ENCODE measurements around the gene RUNX1. TPM values are rescaled to one million over a fixed set of nuclear protein-coding genes. Genes with fewer than 3 reads are reported as not detected.
A peak's percentile ranks its signal among the peaks of the same experiment; 100 is the strongest.

Gene RUNX1
- total and polyA plus RNA-seq, 2 donors (not counting 1 experiment from before 2014, with no cell fraction given) = 26.3 to 73.0 TPM

DNA sequence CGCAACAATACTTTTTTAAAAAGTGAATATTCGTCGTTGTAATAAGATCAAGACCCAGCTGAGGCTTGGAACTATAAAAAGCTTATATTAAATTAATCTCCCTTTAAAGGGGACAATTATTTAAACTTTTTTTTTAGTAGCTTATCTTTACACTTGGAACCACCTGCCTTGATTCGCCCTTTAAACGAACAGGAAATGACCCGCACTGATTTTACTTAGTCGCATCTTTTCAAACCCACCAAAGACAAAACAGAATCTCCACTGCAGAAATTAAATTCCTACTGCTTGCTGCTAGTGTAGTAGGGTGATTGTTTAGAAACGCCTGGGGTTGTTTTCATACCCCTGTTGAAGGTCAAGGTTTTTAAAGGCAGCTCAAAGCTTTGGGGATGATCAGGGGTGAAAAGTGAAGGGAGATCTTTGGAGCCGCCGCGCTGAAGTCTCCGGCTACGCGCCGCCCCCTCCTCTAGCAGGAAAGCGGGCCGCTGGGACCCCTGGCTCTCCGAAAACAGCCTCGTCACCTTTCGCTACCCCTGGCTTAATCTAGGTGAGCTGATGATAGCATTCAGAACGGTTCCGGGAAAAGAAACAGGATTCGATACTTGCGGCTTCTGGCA is 163.4 kb downstream of the RUNX1 start:
- Histone ChIP-seq H3K27me3 (replicated peaks in 1 of 4; ENCODE audit: control extremely low read depth in 1 of 4, control insufficient read depth in 3 of 4, insufficient read depth in 4 of 4, low read length in 3 of 4) (peaks cover 0 to 6% (median 0%) of the 10 kb centered on the region in 4 experiments), H3K9me3 (ENCODE audit: control extremely low read depth in 1 of 3, control insufficient read depth in 2 of 3, insufficient read depth in 1 of 3, low read length in 2 of 3) (no peaks in the 10 kb centered on the region), H3K9ac (ENCODE audit: low read length) (peak overlapping the region; percentile 48), H3K36me3 (replicated peaks in 1 of 2; ENCODE audit: control extremely low read depth in 1 of 2, control insufficient read depth in 1 of 2, extremely low read depth in 1 of 2, insufficient read depth in 2 of 2, low read length in 1 of 2) (no peaks in the 10 kb centered on the region), H3K4me3 (ENCODE audit: control extremely low read depth in 1 of 5, extremely low read depth in 1 of 5, insufficient read depth in 1 of 5, low read depth in 2 of 5, low read length in 4 of 5) (peak overlapping the region in 4 of 5 experiments; percentile 2 to 66 (median 54)), H3K79me2 (ENCODE audit: control insufficient read depth, insufficient read depth, low read length) (peaks cover 33% of the 10 kb centered on the region), H4K20me1 (ENCODE audit: control insufficient read depth, insufficient read depth, low read length, poor library complexity, severe bottlenecking) (peaks cover 21% of the 10 kb centered on the region), H2AFZ (ENCODE audit: insufficient read depth, low read depth, low read length, poor library complexity, severe bottlenecking) (no peak overlapping the region), H3K4me2 (replicated peaks; ENCODE audit: low read depth, low read length, poor library complexity, severe bottlenecking) (peak overlapping the region; percentile 99), H3K4me1 (ENCODE audit: control insufficient read depth in 2 of 2, insufficient read depth in 2 of 2, low read length in 2 of 2) (peaks cover 55 to 63% of the 10 kb centered on the region in 2 donors), H3K27ac (ENCODE audit: low read length in 2 of 2) (peak overlapping the region in 1 of 2 donors; percentile 25)
- WGBS (ENCODE audit: insufficient coverage) = 59% methylated on average over 14 of the region's 24 CpGs
- Mint-ChIP-seq H3K4me3 (peak overlapping the region; percentile 93), H3K27me3 (no peaks in the 10 kb centered on the region), H3K4me1 (peaks cover 59% of the 10 kb centered on the region), H3K9me3 (ENCODE audit: insufficient read depth) (no peaks in the 10 kb centered on the region), H3K27ac (peak overlapping the region; percentile 59)
- POLR2A ChIA-PET = interaction anchor here (2.9 kb wide), 1 partner anchor 21 kb away, joined by 15 read pairs; no protein-coding TSS in a partner anchor
- ATAC-seq (ENCODE audit: low read depth) (no peak), DNase-seq (no peak)
- intact Hi-C loops (cut with micrococcal nuclease) = loop anchor here (10.0 kb wide), 2 partner anchors 639 to 1049 kb away; no protein-coding TSS in a partner anchor
- CTCF ChIA-PET = interaction anchor here (0.5 to 11.6 kb wide), 17 partner anchors 9 to 1052 kb away, joined by 3 to 131 read pairs (median 3); partner anchors contain the start of gene RUNX1
- TF ChIP-seq EZH2 (IDR thresholded peaks at IDR 0.05; ENCODE audit: borderline replicate concordance, insufficient read depth, low read depth, low read length, poor library complexity, severe bottlenecking) = no peak
- TF ChIP-seq, protein P1, sequence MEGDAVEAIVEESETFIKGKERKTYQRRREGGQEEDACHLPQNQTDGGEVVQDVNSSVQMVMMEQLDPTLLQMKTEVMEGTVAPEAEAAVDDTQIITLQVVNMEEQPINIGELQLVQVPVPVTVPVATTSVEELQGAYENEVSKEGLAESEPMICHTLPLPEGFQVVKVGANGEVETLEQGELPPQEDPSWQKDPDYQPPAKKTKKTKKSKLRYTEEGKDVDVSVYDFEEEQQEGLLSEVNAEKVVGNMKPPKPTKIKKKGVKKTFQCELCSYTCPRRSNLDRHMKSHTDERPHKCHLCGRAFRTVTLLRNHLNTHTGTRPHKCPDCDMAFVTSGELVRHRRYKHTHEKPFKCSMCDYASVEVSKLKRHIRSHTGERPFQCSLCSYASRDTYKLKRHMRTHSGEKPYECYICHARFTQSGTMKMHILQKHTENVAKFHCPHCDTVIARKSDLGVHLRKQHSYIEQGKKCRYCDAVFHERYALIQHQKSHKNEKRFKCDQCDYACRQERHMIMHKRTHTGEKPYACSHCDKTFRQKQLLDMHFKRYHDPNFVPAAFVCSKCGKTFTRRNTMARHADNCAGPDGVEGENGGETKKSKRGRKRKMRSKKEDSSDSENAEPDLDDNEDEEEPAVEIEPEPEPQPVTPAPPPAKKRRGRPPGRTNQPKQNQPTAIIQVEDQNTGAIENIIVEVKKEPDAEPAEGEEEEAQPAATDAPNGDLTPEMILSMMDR (IDR thresholded peaks at IDR 0.05) = no peak

DNA sequence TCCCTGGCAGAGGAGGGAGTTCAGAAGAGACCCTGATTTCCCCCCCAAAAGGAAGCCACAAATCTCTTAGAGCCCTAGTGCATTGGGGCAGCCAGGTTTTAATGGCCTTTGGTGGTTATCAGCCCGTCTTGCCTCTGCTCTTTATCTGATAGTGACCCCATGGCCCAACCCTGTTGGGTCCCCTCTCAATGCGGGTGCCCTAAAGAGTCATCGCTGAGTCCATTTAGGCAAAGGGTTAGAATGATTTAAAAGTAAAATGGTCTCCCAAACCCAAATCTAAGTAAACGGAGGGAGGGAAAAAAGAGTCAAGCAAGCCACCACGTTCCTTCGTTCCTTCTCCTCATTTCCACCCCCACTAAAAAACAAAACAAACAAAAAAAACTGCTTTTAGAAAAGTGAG is 164.0 kb downstream of the RUNX1 start:
- Histone ChIP-seq H3K36me3 (replicated peaks in 1 of 2; ENCODE audit: control extremely low read depth in 1 of 2, control insufficient read depth in 1 of 2, extremely low read depth in 1 of 2, insufficient read depth in 2 of 2, low read length in 1 of 2) (peaks cover 1 to 4% of the 10 kb centered on the region in 2 experiments), H3K4me3 (ENCODE audit: control extremely low read depth in 1 of 5, extremely low read depth in 1 of 5, insufficient read depth in 1 of 5, low read depth in 2 of 5, low read length in 4 of 5) (no peak overlapping the region), H3K27ac (ENCODE audit: low read length in 2 of 2) (no peak overlapping the region), H3K4me1 (ENCODE audit: control insufficient read depth in 2 of 2, insufficient read depth in 2 of 2, low read length in 2 of 2) (peaks cover 49 to 59% of the 10 kb centered on the region in 2 donors), H3K4me2 (replicated peaks; ENCODE audit: low read depth, low read length, poor library complexity, severe bottlenecking) (no peak overlapping the region), H3K27me3 (replicated peaks in 1 of 4; ENCODE audit: control extremely low read depth in 1 of 4, control insufficient read depth in 3 of 4, insufficient read depth in 4 of 4, low read length in 3 of 4) (no peaks in the 10 kb centered on the region), H3K9me3 (ENCODE audit: control extremely low read depth in 1 of 3, control insufficient read depth in 2 of 3, insufficient read depth in 1 of 3, low read length in 2 of 3) (no peaks in the 10 kb centered on the region), H3K9ac (ENCODE audit: low read length) (no peak overlapping the region), H2AFZ (ENCODE audit: insufficient read depth, low read depth, low read length, poor library complexity, severe bottlenecking) (no peak overlapping the region), H3K79me2 (ENCODE audit: control insufficient read depth, insufficient read depth, low read length) (peaks cover 33% of the 10 kb centered on the region), H4K20me1 (ENCODE audit: control insufficient read depth, insufficient read depth, low read length, poor library complexity, severe bottlenecking) (peaks cover 16% of the 10 kb centered on the region)
- H3K4me3 Mint-ChIP-seq = peak overlapping the region; percentile 26
- no peaks in the 10 kb centered on the region for H3K27me3 Mint-ChIP-seq
- H3K9me3 Mint-ChIP-seq (ENCODE audit: insufficient read depth) = no peaks in the 10 kb centered on the region
- CTCF ChIA-PET = interaction anchor here (0.6 to 11.6 kb wide), 9 partner anchors 9 to 1052 kb away, joined by 3 to 131 read pairs (median 5); partner anchors contain the start of gene RUNX1
- ATAC-seq (ENCODE audit: low read depth) (no peak), DNase-seq (no peak)
- POLR2A ChIA-PET = interaction anchor here (2.9 kb wide), 1 partner anchor 20 kb away, joined by 15 read pairs; no protein-coding TSS in a partner anchor
- peaks cover 57% of the 10 kb centered on the region for H3K4me1 Mint-ChIP-seq
- peak overlapping the region; percentile 73 for H3K27ac Mint-ChIP-seq
- TF ChIP-seq, protein P1 (IDR thresholded peaks at IDR 0.05) = no peak
- TF ChIP-seq EZH2 (IDR thresholded peaks at IDR 0.05; ENCODE audit: borderline replicate concordance, insufficient read depth, low read depth, low read length, poor library complexity, severe bottlenecking) = no peak
- 43% methylated on average over 1 of the region's 6 CpGs for WGBS (ENCODE audit: insufficient coverage)
- intact Hi-C loops (cut with micrococcal nuclease) = loop anchor here (10.0 kb wide), 2 partner anchors 640 to 1050 kb away; no protein-coding TSS in a partner anchor

Measured in B cell (primary cell).